HG03135 (cell line): ENCODE data around the gene CCDC185.

Experiments used
- ATAC-seq: cut with Tn5 transposase; IDR thresholded peaks from one replicate; pipeline ENCODE4 v1.9.1; 2021; ENCODE audit warnings: mild to moderate bottlenecking, moderate library complexity; ENCODE audit not compliant: unreplicated experiment

Gene CCDC185

DNA sequence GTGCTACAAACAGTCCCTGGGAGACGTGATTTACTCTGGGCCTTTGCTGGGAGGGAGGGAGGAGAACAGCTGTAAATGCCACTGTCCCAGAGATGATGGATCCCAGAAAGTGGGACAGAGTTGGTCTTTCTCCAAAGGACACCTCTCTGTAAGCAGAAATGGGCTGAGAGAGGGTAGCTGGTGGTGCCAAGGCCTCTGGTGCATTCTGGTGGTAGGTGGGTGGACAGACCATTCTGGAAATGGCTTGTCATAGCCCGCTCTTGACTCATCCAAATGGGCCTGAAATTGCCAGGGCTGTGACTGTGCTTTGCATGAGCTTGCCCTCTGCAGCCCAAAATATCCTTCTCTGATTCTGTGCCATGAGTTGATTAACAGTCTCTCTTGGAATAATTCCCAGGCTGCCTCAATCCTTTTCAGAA, 36.1 kb downstream of the CCDC185 start:
- ATAC-seq: no peak

DNA sequence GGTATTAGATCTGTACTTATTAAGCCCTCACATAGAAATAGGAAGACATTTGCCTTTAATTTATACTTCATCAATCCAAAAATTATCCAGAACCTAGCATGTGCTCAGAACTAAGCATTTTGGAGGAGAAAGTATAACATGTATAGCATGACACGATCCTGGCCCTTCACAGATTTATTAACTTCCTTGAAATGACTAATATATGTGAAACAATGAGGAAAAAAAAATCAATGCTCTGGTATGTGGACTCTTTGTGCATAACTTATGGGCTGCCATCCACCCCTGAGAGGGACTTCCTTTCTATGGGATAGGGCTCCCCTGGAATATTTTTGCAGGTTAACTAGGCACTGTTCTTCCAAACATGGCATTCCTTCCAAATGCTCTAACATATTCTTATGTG, 36.6 kb downstream of the CCDC185 start:
- no peak for ATAC-seq

DNA sequence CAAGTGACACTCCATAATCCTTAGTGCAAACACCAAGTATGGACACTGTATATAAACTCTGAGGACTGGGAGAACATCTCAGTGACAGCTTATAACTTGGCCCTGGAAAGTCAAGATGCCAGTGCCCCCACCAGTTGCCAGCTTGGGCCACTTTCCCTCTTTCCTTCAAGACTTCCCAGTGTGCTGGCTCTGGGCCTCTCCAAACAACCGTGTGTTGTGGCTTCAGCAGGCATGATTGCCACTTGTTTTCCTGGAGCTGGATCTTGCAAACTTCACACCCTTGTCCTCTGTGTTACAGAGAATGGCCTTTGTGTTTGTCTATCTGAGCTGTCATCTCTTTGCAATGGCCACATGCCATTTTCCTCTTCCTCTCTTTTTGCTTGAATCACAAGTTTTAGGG, 37.0 kb downstream of the CCDC185 start:
- no peak for ATAC-seq

DNA sequence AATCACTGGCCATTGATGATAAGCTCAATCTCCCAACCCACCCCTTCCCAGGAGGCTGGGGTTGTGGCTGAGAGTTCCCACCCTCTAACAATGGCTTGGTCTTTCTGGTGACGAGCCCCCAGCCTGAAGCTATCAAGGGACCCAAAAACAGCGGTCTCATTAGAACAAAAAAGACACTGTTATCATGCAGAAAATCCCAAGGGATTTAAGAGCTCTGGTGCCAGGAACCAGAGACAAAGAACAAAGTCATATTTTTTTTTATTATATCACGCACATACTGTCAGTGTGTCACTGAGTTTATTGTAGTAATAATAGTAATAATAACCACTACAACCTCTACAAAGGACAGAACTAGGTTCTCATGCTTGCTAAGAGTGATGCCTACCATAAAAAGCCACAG, 43.9 kb downstream of the CCDC185 start:
- ATAC-seq: no peak

DNA sequence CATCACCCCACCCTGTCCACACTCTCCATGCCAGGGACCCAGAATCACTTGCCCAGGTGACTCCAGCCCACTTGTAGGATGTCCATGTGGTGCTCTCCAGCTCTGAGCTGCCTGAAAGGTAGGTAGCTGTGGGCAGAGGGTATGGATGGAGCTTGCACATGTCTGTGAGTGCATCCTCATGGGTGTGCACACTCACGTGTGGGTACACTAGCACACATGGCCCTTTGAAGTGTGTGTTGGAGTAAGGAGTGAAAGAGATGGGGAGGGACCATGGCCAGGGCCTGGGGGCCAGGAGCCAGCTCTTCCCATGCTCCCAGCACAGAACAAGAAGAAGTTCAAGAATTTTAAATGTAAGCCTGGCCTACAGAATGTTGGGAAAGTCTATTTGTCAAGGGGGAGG, 50.2 kb downstream of the CCDC185 start:
- no peak for ATAC-seq

DNA sequence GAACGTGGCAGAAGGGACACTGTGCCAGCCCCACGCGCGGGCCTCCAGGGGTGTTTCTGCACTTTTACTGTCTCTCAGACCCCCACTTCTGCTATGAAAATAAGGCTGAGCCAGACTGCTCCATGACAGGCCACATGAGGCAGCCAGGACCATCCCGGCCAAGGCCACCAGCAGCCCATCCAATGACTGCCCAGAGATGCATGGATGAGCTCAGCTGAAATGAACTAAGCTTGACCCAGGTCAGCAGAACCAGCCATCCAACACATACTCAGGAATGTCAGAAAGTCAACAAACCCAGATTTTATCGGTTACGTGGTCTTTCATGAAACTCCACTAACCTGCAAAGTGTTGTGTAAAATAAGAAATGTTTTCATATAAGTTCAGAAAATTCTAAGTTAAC, 51.2 kb downstream of the CCDC185 start:
- no peak for ATAC-seq
